Measurements from ENCODE around the gene INPP5D.

DNA sequence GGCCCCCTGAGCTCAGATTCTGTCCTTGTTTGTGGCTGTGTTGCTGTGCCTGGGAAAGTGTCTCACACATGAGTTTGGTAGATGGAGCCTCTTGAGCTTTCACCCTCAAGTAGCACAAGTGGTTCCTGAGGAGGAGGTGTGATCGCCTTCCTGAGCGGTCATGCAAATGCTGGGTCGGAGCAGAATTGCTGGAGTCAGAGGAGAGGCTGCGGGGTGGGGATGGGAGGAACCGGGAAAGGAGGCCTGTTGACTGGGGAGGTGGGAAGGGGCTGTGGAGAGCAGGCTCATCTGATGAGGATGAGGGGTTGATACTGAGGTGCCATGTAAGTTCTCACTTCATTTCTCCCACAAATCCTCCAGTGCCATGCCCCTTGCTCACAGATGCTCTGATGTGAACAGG, 142.9 kb downstream of the INPP5D start:
- TF ChIP-seq, protein P1, sequence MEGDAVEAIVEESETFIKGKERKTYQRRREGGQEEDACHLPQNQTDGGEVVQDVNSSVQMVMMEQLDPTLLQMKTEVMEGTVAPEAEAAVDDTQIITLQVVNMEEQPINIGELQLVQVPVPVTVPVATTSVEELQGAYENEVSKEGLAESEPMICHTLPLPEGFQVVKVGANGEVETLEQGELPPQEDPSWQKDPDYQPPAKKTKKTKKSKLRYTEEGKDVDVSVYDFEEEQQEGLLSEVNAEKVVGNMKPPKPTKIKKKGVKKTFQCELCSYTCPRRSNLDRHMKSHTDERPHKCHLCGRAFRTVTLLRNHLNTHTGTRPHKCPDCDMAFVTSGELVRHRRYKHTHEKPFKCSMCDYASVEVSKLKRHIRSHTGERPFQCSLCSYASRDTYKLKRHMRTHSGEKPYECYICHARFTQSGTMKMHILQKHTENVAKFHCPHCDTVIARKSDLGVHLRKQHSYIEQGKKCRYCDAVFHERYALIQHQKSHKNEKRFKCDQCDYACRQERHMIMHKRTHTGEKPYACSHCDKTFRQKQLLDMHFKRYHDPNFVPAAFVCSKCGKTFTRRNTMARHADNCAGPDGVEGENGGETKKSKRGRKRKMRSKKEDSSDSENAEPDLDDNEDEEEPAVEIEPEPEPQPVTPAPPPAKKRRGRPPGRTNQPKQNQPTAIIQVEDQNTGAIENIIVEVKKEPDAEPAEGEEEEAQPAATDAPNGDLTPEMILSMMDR (conservative IDR thresholded peaks at IDR 0.05) = no peak
- TF ChIP-seq EZH2 (IDR thresholded peaks at IDR 0.05; ENCODE audit: low read depth) = no peak

Measured in PC-9 (cell line).